ENCODE measurements around the gene EMP3.
"Not testable (repeated sequence)": the region's sequence is repeated elsewhere in the genome, so short reads cannot be mapped to it uniquely, and the experiment has no call there.

The EMP3 gene

DNA sequence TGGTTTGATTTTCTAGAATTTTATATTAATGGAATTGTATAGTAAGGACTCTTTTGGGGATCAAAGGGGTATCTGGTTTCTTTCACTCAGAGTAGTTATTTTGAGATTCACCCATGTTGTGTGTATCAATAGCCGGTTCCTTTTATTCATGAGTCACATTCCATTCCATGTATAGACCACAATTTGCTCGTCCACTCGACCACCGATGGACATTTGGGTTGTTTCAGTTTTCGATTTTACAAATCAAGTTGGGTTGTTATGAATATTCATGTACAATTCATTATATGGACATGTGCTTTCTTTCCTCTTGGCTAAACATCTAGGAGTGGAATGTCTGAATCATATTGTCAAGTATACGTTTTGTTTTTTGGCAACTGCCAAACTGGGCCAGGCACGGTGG lies 9.6 kb upstream of the EMP3 start:
- no peak for DNase-seq (ENCODE audit: extremely low read depth in 1 of 2, low read depth in 1 of 2)

GRCh38 chr19:48317708-48317960 lies 7.7 kb upstream of the EMP3 start:
- not testable (repeated sequence) for DNase-seq (ENCODE audit: extremely low read depth in 1 of 2, low read depth in 1 of 2)

- DNase-seq (ENCODE audit: extremely low read depth in 1 of 2, low read depth in 1 of 2), result no peak
Observed at GRCh38 chr19:48318286-48318987, 6.9 kb upstream of the EMP3 start.

- DNase-seq (ENCODE audit: extremely low read depth in 1 of 2, low read depth in 1 of 2), result peak; percentile 55 to 71
Observed at GRCh38 chr19:48319647-48320541, 5.5 kb upstream of the EMP3 start.

- peak; percentile 95 to 96 for DNase-seq (ENCODE audit: extremely low read depth in 1 of 2, low read depth in 1 of 2)
Observed at GRCh38 chr19:48321372-48321621, 4.1 kb upstream of the EMP3 start.

- peak; percentile 99 to 100 for DNase-seq (ENCODE audit: extremely low read depth in 1 of 2, low read depth in 1 of 2)
Observed at GRCh38 chr19:48321622-48322591, 3.4 kb upstream of the EMP3 start.

GRCh38 chr19:48329167-48329891 lies 4.0 kb downstream of the EMP3 start:
- no peak for DNase-seq (ENCODE audit: extremely low read depth in 1 of 2, low read depth in 1 of 2)

DNA sequence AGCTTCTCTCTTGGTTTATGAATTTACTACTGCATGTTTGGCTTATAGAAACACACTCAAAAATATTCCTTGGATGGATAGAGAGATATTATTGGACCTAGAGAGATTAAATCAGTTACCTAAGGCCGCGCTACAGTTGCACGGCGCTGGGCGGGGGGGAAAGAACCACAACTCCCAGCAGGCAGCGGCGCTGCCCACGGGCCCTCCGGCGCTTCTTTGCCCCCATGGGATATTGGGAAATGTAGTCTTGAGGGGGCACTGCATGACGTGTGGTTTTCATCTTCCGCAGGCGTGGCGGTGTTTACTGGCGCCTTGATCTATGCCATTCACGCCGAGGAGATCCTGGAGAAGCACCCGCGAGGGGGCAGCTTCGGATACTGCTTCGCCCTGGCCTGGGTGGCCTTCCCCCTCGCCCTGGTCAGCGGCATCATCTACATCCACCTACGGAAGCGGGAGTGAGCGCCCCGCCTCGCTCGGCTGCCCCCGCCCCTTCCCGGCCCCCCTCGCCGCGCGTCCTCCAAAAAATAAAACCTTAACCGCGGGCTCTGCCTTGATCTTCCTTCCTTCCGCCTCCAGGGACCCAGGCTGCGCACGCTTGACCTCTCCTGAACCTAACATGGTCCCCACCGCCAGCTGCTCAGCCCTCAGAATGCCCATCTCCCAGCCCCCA lies 4.8 kb downstream of the EMP3 start:
- DNase-seq (ENCODE audit: extremely low read depth in 1 of 2, low read depth in 1 of 2), result peak; percentile 65 to 72

DNA sequence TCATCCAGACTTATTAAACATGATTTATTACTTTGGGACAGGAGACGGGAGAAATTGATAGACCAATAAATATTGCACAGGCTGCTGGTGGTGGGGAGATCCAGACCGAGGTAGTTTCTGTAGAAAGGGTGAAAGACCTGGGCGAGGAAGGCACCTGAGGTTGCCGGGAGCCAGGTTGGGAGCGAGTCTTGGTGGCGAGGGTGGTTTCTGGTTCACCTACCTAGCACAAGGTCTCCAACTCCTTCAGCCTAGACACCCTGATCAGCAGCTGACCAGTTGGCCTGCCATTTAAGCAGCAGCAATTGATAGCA lies 7.0 kb downstream of the EMP3 start:
- DNase-seq (ENCODE audit: extremely low read depth in 1 of 2, low read depth in 1 of 2), result no peak

DNA sequence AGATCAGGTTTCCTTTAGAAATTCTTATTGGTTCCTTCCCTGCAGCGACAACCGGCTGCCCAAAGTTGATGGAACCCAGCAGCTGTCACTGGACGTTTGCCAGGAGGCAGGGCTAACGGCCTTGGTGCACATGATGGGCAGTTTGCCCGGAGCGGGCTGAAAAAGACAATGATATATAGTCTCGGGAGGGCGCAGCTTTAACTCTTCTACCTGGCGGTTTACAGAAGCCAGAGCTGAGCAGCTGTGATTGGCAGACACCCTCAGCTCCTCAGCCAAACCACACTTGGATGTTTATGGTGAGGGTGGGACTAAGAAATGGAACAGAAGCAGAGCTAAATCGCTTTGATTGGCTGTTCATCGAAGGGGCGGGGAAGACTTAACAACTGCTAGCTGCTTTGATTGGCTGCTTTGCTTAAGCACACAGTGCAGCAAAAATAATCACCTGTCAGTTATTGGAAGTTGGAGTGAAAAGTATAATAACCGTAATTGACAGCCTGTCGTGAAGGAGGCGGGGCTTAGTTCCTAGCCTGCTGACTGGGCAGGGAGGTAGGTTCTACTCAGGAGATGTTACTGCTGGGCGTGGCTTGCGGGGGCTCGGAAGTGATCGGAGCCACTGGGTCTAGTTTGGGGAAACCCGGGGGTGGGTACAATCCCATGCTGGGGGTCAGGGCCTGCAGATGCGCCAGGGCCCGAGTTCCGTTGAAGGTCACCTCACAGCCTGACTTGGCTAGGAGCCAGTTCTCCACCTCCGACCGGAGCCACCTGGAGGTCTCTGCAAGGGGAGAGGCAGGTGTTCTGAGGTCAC lies 7.5 kb downstream of the EMP3 start:
- DNase-seq (ENCODE audit: extremely low read depth in 1 of 2, low read depth in 1 of 2), result peak; percentile 87 to 94

- peak; percentile 83 to 91 for DNase-seq (ENCODE audit: extremely low read depth in 1 of 2, low read depth in 1 of 2)
Observed at GRCh38 chr19:48333467-48334384, 8.4 kb downstream of the EMP3 start.

- no peak for DNase-seq (ENCODE audit: extremely low read depth in 1 of 2, low read depth in 1 of 2)
Observed at GRCh38 chr19:48338253-48338755, 13.0 kb downstream of the EMP3 start.

- no peak for DNase-seq (ENCODE audit: extremely low read depth in 1 of 2, low read depth in 1 of 2)
Observed at GRCh38 chr19:48338802-48339503, 13.6 kb downstream of the EMP3 start.

DNA sequence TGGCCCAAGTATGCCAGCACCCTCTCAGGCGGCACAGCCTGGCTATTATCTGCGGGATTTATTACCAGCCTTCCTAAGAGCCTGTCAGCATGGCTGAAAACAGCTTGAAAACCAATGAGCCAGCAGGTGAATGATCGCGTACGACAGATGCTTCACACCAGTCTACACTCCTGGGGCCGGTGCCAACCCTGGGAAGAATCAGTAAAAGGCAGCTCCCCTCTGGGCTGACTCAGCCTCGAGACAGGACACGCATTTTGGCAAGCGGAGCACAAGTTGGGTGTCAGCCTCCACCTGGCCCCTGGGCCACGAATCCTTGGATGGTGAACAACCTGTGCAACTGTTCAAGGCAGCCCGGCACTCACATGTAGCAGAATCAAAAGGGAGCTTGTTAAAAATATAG lies 15.6 kb downstream of the EMP3 start:
- no peak for DNase-seq (ENCODE audit: extremely low read depth in 1 of 2, low read depth in 1 of 2)

- DNase-seq (ENCODE audit: extremely low read depth in 1 of 2, low read depth in 1 of 2), result no peak
Observed at GRCh38 chr19:48341515-48342413, 16.4 kb downstream of the EMP3 start.

GRCh38 chr19:48342414-48342738 lies 17.0 kb downstream of the EMP3 start:
- no peak for DNase-seq (ENCODE audit: extremely low read depth in 1 of 2, low read depth in 1 of 2)
